ENCODE data around the gene EMC10.
"Not testable (repeated sequence)": the region's sequence is repeated elsewhere in the genome, so short reads cannot be mapped to it uniquely, and the experiment has no call there.

The EMC10 gene

DNA sequence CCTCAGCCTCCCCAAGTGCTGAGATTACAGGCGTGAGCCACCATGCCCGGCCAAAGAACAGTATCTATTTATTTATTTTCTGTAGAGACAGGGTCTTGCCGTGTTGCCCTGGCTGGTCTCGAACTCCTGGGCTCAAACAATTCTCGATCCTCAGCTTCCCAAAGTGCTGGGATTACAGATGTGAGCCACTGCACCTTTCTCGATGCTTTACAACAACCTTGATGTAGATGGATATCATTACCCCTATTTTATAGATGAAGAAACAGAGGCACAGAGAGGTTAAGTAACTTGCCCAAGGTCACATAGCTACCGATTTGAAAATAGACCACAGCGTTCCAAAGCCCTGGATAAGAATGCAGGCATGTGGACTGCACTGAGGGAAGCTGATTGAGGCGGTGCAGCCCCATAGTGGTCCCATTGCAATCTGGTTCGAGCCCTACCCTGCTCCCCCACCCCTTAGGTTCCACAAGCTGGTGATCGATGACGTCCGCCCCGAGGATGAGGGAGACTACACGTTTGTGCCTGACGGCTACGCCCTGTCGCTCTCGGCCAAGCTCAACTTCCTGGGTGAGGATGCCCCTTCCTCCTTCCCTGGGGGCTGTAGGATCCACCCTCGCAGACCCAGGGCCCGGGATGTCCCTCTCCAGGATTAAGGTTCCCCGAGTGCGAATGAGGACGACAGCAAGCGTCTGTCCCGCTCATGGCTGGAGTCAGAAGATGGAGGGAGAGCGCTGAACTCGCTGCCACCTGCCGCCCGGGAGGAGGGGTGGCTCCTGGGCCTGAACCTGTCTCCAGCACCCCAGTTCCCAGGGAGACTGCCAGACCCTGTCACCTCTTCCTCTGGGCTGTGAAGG is 25.7 kb upstream of the EMC10 start:
- no peak for DNase-seq (ENCODE audit: low read depth in 2 of 2)

DNA sequence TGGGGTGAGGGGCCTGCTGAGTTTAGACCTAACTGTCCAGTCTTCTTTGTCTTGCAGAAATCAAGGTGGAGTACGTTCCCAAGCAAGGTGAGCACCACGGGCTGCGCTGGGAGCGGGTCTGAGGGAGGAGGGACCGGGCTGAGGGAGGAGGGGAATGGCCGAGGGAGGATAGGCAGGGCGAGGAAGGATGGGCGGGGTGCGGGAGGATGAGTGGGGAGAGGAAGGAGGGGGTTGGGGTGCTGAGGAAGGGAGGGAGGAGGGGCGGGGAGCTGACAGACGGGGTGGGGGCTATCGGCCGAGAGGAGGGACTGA is 25.1 kb upstream of the EMC10 start:
- DNase-seq (ENCODE audit: low read depth in 2 of 2) = no peak

DNA sequence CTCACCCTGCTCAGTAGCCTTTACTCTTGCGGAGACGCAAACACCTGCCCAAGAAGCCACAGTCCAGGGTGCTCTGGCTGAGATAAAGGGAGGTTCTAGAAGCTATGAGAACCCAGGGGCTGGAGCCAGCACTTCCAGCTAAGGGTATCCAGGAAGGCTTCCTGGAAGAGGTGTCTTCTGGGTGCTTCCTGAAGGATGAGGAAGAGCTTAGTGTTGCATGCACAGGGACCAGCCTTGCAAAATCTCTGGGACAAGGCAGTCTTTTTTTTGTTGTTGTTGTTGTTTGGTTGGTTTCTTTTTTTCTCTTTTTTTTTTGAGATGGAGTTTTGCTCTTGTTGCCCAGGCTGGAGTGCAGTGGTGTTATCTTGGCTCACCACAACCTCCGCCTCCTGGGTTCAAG is 23.1 kb upstream of the EMC10 start:
- no peak for DNase-seq (ENCODE audit: low read depth in 2 of 2)

DNA sequence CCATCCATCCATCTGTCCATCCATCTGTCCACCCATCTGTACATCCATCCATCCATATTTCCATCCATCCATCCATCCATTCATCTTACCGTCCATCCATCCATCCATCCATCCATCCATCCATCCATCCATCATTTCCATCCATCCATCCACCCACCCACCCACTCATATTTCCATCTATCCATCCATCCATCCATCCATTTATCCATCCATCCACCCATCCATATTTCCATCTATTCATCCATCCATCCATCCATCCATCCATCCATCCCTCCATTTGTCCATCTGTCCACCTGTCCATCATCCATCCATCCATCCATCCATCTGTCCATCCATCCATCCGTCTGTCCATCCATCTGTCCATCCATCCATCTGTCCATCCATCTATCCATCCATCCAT is 20.3 kb upstream of the EMC10 start:
- DNase-seq (ENCODE audit: low read depth in 2 of 2) = no peak

DNA sequence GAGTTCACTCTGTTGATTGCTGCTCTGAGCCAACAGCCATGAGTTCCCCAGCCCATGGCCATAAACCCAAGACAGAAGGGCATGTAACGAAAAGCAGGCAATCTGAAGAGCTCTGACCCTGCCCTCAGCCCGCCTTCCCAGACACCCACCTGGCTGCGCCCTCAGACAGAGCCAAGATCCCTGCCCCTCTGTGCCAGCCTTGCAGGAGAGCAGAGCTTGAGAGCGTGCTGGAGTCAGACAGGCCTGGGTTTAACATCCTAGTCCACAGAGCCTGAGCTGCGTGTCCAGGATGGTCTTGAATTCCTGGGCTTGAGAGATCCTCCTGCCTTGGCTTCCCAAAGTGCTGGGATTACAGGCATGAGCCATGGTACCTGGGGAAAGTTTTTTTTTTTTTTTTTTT is 19.0 kb upstream of the EMC10 start:
- DNase-seq (ENCODE audit: low read depth in 2 of 2) = no peak

DNA sequence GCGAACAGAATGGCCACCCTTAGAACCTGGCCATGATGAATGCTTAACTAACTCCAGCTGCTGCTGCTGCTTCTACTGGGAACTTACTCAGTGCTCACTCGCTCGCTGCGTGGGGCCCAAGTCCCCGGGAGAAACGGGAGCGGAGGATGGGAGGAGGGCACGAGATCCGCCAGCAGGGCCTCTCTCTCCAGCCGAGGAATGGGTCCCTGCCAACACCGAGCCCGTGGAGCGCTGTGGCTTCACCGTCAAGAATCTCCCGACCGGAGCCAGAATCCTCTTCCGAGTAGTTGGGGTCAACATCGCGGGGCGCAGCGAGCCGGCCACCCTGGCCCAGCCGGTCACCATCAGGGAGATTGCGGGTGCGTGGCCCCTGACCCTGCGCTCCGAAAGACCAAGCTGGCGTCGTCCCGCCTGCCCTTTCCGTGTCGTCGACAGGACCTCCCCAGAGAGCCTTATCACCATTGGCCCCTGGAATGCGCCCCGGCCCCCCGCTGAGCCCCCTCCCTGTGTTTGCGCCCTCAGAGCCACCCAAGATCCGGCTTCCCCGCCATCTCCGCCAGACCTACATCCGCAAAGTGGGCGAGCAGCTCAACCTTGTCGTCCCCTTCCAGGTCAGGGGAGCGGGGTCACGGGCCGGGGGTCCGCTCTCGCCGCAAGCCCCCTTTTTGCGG is 17.8 kb upstream of the EMC10 start:
- DNase-seq (ENCODE audit: low read depth in 2 of 2) = no peak

DNA sequence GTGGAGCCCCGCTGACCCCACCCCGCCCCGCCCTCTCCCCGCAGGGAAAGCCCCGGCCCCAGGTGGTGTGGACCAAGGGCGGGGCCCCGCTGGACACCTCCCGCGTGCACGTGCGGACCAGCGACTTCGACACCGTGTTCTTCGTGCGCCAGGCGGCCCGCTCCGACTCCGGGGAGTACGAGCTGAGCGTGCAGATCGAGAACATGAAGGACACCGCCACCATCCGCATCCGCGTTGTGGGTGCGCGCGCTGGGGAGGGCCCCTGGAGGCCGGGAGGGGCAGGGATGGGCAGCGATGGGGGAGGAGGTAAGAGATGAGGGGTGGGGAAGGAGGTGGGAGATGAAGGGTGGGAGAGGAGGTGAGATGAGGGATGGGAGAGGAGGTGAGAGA is 17.2 kb upstream of the EMC10 start:
- no peak for DNase-seq (ENCODE audit: low read depth in 2 of 2)

DNA sequence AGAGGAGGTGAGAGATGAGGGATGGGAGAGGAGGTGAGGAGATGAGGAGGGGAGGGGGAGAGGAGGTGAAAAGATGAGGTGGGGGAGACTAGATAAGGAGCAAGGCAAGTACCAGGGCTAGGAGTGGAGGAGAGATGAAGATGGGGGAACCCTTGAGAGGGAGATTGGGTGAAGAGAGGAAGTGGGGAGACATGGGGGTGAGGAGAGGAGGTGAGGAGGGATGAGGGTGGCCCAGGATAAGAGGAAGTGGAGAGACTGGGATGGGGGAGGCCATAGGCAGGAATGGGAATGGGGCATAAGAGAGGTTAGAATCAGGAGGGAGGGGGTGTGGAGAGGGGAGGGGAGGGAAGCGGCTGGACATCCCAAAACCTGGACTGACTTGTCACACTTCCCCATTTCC is 16.7 kb upstream of the EMC10 start:
- no peak for DNase-seq (ENCODE audit: low read depth in 2 of 2)

DNA sequence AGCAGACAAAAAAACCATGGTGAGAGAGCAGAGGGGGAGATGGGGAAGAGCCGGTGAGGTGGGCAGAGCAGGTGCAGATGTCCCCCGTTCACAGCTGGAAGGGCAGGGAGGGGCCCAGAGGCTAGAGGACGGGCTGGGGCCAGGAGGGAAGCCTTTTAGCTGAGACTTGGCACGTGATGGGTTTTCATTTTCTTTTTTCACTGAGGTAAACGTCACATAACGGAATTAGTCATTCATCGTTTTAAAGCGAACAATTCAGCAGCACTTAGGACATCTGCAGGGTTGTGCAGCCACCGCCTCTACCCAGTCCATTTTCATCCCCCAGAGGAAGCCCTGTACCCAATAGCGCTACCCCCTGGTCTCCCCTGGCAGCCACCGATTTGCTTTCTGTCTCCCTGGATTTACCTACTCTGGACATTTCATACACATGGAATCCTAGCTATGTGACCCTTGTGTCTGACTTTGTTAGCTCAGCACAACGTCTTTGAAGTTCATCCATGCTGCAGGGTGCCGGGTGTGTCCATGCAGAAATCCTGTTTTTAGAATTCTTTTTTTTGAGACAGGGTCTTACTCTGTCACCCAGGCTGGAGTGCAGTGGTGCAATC is 16.0 kb upstream of the EMC10 start:
- no peak for DNase-seq (ENCODE audit: low read depth in 2 of 2)

DNA sequence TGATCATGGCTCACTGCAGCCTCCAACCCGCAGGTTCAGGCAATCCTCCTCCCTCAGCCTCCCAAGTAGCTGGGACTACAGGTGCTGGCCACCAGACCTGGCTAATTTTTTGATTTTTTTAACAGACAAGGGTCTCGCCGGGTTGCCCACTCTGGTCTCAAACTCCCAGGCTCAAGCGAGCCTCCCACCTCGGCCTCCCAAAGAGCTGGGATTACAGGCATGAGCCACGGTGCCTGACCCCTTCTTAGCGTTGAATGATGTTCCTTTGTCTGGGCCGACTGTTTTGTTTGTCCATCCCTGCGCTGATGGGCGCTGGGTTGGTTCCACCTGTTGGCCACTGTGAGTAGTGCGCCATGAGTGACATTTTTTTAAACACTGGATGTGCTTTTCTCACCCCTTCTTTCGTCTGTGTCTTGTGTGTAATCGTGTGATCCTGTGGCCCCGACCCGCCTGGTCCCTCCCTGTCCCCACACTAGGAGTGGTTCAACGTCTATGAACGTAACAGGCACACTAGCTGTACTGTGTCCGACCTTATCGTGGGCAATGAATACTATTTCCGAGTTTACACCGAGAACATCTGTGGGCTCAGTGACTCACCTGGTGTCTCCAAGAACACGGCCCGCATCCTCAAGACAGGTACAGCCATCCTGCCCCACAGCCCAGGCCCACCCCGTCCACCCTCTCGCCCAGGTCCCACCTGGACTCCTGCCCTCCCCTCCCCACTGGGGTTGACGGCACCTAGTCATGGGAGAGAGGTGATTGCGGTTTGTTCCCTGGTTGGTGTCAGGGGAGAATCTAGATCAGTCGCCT is 15.0 kb upstream of the EMC10 start:
- DNase-seq (ENCODE audit: low read depth in 2 of 2) = peak; percentile 30 to 38

DNA sequence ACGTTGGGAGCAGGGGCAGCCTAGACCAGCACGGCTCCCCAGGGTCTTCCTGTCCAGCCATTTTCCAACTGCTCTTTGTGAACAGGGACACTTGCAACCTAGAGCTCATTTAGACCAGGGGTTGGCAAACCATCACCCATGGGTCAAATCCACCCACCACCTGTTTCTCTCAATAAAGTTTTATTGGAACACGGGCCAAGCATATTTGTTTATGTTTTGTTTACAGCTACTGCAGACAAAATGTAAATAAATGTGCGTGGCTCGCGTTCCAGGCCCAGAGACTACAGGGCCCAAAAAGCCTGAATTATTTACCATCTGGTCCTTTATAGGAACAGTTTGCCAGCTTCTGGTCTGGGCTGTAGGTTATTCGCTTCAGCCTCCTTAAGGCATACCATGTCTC is 13.3 kb upstream of the EMC10 start:
- no peak for DNase-seq (ENCODE audit: low read depth in 2 of 2)

DNA sequence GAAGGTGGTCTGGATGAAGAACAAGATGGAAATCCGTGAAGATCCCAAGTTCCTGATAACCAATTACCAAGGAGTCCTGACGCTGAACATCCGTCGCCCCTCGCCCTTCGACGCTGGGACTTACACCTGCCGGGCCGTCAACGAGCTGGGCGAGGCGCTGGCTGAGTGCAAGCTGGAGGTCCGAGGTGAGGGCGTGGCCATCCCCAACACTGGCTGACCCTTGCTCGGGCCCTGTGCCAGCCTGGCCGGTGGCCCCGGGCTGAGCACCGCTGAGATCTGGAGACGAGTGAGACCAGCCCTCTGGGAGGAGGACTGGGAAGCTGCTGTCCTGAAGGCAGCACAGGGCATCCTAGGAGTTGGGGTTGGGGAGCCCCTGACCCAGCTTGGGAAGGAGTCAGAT is 12.0 kb upstream of the EMC10 start:
- DNase-seq (ENCODE audit: low read depth in 2 of 2) = no peak

DNA sequence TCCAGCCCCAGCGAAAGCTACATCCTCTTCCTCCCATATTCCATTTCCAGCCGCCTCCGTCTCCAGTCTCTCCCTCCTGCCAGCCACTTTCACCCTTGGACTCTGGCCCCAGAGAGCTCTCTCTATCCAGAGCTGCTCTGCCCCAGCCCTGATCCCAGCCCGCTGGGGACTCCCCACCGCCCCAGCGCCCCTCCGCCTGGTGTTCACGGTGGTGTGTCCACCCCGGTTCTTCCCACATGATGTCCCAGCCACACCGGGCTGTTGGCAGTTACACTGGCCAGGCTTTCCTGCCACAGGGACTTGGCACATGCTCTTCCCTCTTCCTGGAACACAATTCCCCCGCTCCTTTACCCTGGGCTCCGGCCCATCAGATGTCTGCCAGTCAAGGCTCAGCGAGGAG is 11.3 kb upstream of the EMC10 start:
- no peak for DNase-seq (ENCODE audit: low read depth in 2 of 2)

DNA sequence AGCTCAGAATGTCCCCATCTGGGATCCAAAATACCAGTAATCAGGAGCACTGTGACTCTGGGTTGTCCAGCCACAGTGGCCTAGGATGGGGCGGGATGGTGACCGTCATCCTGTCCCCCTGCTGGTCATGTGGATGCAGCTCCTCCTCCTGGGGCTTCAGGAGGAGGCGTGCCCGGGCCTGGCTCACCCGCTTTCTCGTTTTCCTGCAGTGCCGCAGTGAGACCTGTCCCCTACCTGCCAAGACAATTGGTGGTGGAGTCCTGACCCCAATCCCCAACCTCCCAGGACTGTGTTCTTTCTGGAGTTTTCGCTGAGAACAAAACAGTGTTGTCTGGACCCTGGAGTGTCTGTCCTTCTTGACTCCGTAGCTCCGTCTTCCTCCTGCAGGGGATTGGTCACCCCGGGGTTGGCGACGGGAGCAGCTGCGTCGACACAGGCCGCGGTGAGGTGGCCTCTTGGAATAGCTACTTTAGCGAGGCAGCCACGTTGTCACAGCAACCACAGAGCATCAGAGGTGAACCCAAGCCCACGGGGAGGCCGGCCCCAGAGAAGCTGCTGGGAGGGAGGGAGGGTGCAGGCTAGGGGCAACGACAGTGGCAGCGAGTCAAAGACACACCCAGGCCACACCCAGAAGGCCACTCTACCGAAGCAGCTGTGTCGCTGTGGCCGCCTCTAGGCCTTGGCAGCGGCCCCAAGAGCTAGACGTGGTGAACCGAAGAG is 10.2 kb upstream of the EMC10 start:
- no peak for DNase-seq (ENCODE audit: low read depth in 2 of 2)

DNA sequence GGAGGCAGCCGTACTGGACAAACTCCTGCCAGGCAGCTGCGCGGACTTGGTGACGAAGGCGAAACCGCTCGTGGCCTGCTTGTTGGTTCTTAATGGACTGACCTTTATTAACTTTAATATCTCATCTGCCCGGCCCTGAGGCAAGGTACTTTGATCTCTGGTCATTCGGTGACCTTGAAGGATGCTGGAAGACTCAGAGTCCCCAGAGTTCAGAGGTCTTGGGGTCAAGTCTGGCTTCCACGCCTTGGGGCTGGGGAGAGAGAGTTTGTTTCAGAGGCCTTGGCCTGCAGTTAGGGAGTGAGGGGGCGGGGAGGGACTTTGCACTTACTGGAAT is 9.6 kb upstream of the EMC10 start:
- DNase-seq (ENCODE audit: low read depth in 2 of 2) = no peak

DNA sequence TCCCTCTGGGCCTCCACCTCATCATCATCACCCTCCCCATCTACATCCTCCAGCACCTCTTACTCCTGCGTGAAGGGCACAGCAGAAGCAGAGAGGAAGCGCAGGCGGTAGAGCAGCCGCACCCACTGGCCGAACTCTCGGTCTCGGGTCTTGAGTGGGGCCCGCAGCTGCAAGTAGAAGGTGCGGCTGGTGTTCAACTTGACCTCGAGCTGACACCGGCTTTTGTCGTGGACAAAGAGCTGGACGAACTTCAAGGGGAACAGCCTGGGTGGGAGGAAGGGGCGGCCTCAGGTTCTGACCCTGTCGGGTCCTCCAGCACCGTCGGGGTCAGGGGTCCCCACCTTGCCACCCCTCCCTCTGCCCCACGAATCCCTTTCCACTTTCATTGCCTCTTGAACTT is 8.7 kb upstream of the EMC10 start:
- DNase-seq (ENCODE audit: low read depth in 2 of 2) = no peak

DNA sequence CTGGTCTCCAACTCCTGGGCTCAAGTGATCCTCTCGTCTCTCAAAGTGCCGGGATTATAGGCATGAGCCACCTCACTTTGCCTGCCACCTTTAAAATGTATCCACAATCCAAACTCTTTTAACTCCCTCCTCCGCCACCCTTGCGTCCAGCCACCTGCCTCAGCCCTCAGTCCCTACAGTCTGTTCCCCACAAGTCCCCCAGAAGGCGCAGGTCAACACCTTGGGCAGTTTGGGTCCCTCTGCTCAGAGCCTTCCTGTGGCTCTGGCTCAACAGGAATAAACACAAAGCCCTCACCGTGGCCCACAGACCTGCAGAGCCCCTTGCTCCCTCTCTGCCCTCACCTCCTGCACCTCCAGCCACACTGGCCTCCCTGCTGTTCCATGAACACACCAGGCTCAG is 7.5 kb upstream of the EMC10 start:
- no peak for DNase-seq (ENCODE audit: low read depth in 2 of 2)

DNA sequence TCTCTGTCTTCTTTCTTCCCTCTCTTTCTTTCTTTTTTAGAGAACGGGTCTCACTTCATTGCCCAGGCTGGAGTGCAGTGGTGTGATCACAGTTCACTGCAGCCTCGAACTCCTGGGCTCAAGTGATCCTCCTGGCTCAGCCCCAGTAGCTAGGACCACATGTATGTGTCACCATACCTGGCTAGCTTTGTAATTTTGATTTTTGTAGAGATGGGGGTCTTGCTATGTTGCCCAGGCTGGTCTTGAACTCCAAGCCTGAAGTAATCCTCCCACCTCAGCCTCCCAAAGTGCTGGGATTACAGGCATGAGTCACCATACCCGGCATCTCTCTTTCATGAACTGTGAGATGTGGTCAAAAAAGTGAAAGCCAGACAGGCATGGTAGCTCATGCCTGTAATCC is 3.0 kb upstream of the EMC10 start:
- DNase-seq (ENCODE audit: low read depth in 2 of 2) = not testable (repeated sequence)

DNA sequence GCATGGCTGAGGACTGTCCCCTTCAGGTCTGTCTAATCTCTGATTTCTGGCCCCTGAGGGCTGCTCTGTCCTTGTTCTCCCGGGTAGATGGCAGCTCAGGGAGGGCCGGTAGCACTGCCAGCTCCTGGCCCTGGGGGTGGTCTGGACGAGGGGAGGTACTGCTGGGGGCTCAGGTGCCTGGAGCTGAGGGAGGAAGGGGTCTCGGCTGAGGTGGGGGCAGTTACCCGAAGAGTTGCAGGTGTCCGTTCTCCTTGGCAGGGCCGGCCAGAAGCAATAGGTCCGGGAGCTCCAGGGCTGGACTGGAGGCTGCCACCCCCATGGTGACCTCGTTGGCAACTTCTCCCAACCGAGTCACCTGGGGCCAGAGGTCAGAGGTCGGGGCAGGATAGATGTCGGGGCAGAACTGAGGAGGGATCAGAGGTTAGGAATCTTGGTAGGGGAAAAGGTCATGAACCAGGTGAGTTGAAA is 1.2 kb upstream of the EMC10 start:
- no peak for DNase-seq (ENCODE audit: low read depth in 2 of 2)

DNA sequence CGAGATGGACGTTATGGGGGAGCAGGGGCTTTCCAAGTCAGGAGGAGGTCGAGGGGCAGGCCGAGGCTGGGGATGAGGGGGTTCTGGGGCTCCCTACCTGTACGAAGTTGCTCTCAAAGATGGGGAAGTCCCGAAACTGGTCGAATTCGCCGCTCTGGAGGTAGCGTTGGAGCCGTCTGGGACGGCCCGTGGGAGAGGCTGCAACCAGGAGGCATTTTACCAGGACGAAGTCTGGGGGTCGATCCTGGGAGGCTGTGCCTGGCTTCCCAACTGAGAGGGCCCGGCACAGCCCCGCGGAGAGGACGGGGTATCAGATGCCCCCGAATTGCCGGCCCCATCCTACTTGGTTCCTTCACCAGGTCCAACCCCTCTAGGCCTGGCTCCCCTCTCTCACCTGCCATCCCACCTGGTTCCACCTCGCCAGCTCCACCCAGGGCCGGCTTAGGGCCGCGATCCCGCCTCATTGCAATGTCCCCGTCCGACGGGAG is 527 bp upstream of the EMC10 start:
- DNase-seq (ENCODE audit: low read depth in 2 of 2) = no peak

DNA sequence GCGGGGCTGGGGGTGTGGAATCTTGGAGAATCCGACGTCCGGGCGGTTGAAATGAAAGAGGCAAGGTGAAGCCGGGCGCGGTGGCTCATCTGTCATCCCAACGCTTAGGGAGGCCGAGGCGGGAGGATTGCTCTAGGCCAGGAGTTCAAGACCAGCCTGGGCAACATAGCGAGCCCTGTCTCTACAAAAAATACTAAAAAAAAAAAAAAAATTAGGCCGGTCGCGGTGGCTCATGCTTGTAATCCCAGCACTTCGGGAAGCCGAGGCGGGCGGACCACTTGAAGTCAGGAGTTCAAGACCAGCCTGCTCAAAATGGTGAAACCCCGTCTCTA is 566 bp downstream of the EMC10 start:
- DNase-seq (ENCODE audit: low read depth in 2 of 2) = no peak
